ENCODE measurements around the gene UNKL. TPM values are rescaled to one million over a fixed set of nuclear protein-coding genes. Genes with fewer than 3 reads are reported as not detected.
A peak's percentile ranks its signal among the peaks of the same experiment; 100 is the strongest.

The UNKL gene
- polyA plus RNA-seq, 1 donor = 21.9 TPM

- no peak overlapping the region for H3K4me3 ChIP-seq (ENCODE audit: low read length)
- no peaks in the 10 kb centered on the region for H3K27me3 ChIP-seq (ENCODE audit: control insufficient read depth, insufficient read depth, low read length)
- WGBS (ENCODE audit: insufficient coverage, low lambda C conversion rate) = no CpG with 5 or more reads among the region's 22 CpGs
- no peak overlapping the region for H3K27ac ChIP-seq (ENCODE audit: low read length)
- no peak for DNase-seq
- peaks cover 3% of the 10 kb centered on the region for H3K9me3 ChIP-seq (ENCODE audit: control insufficient read depth, low read depth, low read length)
- no peaks in the 10 kb centered on the region for H3K36me3 ChIP-seq (ENCODE audit: control insufficient read depth, insufficient read depth, low read length)
- H3K4me1 ChIP-seq (ENCODE audit: control insufficient read depth, insufficient read depth, low read length) = no peaks in the 10 kb centered on the region
Measured at GRCh38 chr16:1437606-1438005, 23.1 kb upstream of the UNKL start.

GRCh38 chr16:1436731-1437355 is 22.3 kb upstream of the UNKL start:
- H3K36me3 ChIP-seq (ENCODE audit: control insufficient read depth, insufficient read depth, low read length) = no peaks in the 10 kb centered on the region
- no peak overlapping the region for H3K4me3 ChIP-seq (ENCODE audit: low read length)
- no peaks in the 10 kb centered on the region for H3K27me3 ChIP-seq (ENCODE audit: control insufficient read depth, insufficient read depth, low read length)
- DNase-seq = no peak
- H3K9me3 ChIP-seq (ENCODE audit: control insufficient read depth, low read depth, low read length) = peaks cover 3% of the 10 kb centered on the region
- H3K4me1 ChIP-seq (ENCODE audit: control insufficient read depth, insufficient read depth, low read length) = no peaks in the 10 kb centered on the region
- no CpG with 5 or more reads among the region's 47 CpGs for WGBS (ENCODE audit: insufficient coverage, low lambda C conversion rate)
- H3K27ac ChIP-seq (ENCODE audit: low read length) = no peak overlapping the region

DNA sequence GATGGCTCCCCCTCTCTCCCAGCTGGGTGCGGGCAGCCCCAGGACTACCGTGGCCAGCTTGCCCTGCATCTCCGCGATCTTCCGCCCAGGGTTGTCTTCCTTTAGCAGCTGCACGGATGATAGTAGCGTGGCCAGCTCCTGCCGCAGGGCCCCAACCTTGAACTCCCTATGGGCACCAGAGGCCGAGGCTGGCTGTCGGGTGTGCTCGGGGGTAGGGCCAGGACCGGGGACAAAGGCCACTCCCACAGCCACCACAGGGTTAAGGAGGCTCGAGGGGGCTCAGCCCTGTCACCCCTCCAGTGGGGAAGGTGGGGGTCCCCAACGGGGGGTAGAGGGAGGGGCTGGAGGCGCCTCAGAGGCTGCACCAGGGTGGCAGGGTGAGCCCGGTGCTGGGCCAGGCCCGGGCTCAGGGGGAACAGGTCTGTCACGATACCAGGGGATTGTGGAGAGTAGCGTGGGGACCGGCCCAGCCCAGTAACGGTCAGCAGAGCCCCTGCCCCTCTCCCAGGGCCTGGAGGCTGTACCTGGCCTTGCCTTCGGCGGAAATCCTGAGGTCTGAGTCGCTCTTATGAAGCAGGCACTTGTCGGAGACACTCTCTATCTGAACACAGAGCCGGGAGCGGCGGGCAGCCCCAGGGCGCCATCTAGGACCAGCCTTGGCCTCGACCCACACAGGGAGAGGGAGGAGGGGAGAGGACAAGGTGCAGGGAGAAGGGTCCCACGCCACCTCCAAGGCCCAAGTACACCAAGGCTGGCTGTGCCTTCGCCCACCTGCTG is 21.6 kb upstream of the UNKL start:
- 75% methylated on average over 2 of the region's 32 CpGs for WGBS (ENCODE audit: insufficient coverage, low lambda C conversion rate)
- peaks cover 3% of the 10 kb centered on the region for H3K9me3 ChIP-seq (ENCODE audit: control insufficient read depth, low read depth, low read length)
- peak in 1 of 2 donors; percentile 23 for DNase-seq

GRCh38 chr16:1434644-1435592 is 20.4 kb upstream of the UNKL start:
- Histone ChIP-seq H3K9me3 (ENCODE audit: control insufficient read depth, low read depth, low read length) (peaks cover 3% of the 10 kb centered on the region), H3K27me3 (ENCODE audit: control insufficient read depth, insufficient read depth, low read length) (peaks cover 4% of the 10 kb centered on the region)

More for the DNA sequence above, 21.6 kb upstream of the UNKL start:
- H3K36me3 ChIP-seq (ENCODE audit: control insufficient read depth, insufficient read depth, low read length) = no peaks in the 10 kb centered on the region
- H3K27ac ChIP-seq (ENCODE audit: low read length) = no peak overlapping the region
- no peak overlapping the region for H3K4me3 ChIP-seq (ENCODE audit: low read length)
- H3K27me3 ChIP-seq (ENCODE audit: control insufficient read depth, insufficient read depth, low read length) = no peaks in the 10 kb centered on the region
- H3K4me1 ChIP-seq (ENCODE audit: control insufficient read depth, insufficient read depth, low read length) = no peaks in the 10 kb centered on the region

DNA sequence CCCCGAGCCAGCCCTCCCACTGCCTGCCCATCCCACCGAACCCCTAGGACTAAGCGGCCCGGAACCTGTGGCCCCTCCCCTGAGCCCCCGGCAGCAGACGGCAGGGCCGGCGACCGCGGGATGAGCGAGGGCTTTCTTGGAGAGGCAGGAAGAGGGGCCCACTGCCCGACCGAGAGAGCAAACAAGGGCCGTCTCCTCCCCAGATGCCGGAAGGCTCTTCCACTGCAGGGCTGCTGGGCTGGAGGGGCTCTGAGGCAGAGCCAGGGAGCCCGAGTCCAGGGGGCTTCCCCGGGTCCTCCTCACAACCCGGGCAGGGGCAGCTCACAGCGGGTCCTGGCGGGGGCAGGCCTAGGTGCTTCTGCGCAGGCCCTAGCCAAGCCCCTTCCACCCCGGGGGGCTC is 19.3 kb upstream of the UNKL start:
- Histone ChIP-seq H3K27me3 (ENCODE audit: control insufficient read depth, insufficient read depth, low read length) (peaks cover 4% of the 10 kb centered on the region), H3K36me3 (ENCODE audit: control insufficient read depth, insufficient read depth, low read length) (no peaks in the 10 kb centered on the region), H3K9me3 (ENCODE audit: control insufficient read depth, low read depth, low read length) (peaks cover 3% of the 10 kb centered on the region), H3K4me1 (ENCODE audit: control insufficient read depth, insufficient read depth, low read length) (peaks cover 4% of the 10 kb centered on the region), H3K27ac (ENCODE audit: low read length) (no peak overlapping the region), H3K4me3 (ENCODE audit: low read length) (no peak overlapping the region)
- WGBS (ENCODE audit: insufficient coverage, low lambda C conversion rate) = no CpG with 5 or more reads among the region's 22 CpGs
- no peak for DNase-seq

More at GRCh38 chr16:1434644-1435592, 20.4 kb upstream of the UNKL start:
- Histone ChIP-seq H3K4me3 (ENCODE audit: low read length) (no peak overlapping the region), H3K27ac (ENCODE audit: low read length) (no peak overlapping the region), H3K4me1 (ENCODE audit: control insufficient read depth, insufficient read depth, low read length) (peaks cover 4% of the 10 kb centered on the region), H3K36me3 (ENCODE audit: control insufficient read depth, insufficient read depth, low read length) (no peaks in the 10 kb centered on the region)
- no CpG with 5 or more reads among the region's 40 CpGs for WGBS (ENCODE audit: insufficient coverage, low lambda C conversion rate)
- no peak for DNase-seq

GRCh38 chr16:1433263-1433560 is 18.7 kb upstream of the UNKL start:
- DNase-seq = no peak
- H3K27me3 ChIP-seq (ENCODE audit: control insufficient read depth, insufficient read depth, low read length) = peaks cover 4% of the 10 kb centered on the region

GRCh38 chr16:1432388-1433262 is 18.1 kb upstream of the UNKL start:
- Histone ChIP-seq H3K36me3 (ENCODE audit: control insufficient read depth, insufficient read depth, low read length) (no peaks in the 10 kb centered on the region), H3K4me1 (ENCODE audit: control insufficient read depth, insufficient read depth, low read length) (peaks cover 4% of the 10 kb centered on the region), H3K9me3 (ENCODE audit: control insufficient read depth, low read depth, low read length) (peaks cover 3% of the 10 kb centered on the region), H3K27ac (ENCODE audit: low read length) (no peak overlapping the region), H3K4me3 (ENCODE audit: low read length) (no peak overlapping the region), H3K27me3 (ENCODE audit: control insufficient read depth, insufficient read depth, low read length) (peaks cover 4% of the 10 kb centered on the region)
- no peak for DNase-seq
- WGBS (ENCODE audit: insufficient coverage, low lambda C conversion rate) = no CpG with 5 or more reads among the region's 63 CpGs

More at GRCh38 chr16:1433263-1433560, 18.7 kb upstream of the UNKL start:
- no peaks in the 10 kb centered on the region for H3K36me3 ChIP-seq (ENCODE audit: control insufficient read depth, insufficient read depth, low read length)
- no peak overlapping the region for H3K27ac ChIP-seq (ENCODE audit: low read length)
- WGBS (ENCODE audit: insufficient coverage, low lambda C conversion rate) = no CpG with 5 or more reads among the region's 14 CpGs
- no peak overlapping the region for H3K4me3 ChIP-seq (ENCODE audit: low read length)
- peaks cover 4% of the 10 kb centered on the region for H3K4me1 ChIP-seq (ENCODE audit: control insufficient read depth, insufficient read depth, low read length)
- peaks cover 3% of the 10 kb centered on the region for H3K9me3 ChIP-seq (ENCODE audit: control insufficient read depth, low read depth, low read length)

GRCh38 chr16:1431497-1432270 is 17.2 kb upstream of the UNKL start:
- H3K4me3 ChIP-seq (ENCODE audit: low read length) = no peak overlapping the region
- no peaks in the 10 kb centered on the region for H3K36me3 ChIP-seq (ENCODE audit: control insufficient read depth, insufficient read depth, low read length)
- H3K27ac ChIP-seq (ENCODE audit: low read length) = no peak overlapping the region
- WGBS (ENCODE audit: insufficient coverage, low lambda C conversion rate) = no CpG with 5 or more reads among the region's 20 CpGs
- H3K4me1 ChIP-seq (ENCODE audit: control insufficient read depth, insufficient read depth, low read length) = peaks cover 4% of the 10 kb centered on the region
- DNase-seq = no peak
- peaks cover 4% of the 10 kb centered on the region for H3K27me3 ChIP-seq (ENCODE audit: control insufficient read depth, insufficient read depth, low read length)
- peaks cover 3% of the 10 kb centered on the region for H3K9me3 ChIP-seq (ENCODE audit: control insufficient read depth, low read depth, low read length)

DNA sequence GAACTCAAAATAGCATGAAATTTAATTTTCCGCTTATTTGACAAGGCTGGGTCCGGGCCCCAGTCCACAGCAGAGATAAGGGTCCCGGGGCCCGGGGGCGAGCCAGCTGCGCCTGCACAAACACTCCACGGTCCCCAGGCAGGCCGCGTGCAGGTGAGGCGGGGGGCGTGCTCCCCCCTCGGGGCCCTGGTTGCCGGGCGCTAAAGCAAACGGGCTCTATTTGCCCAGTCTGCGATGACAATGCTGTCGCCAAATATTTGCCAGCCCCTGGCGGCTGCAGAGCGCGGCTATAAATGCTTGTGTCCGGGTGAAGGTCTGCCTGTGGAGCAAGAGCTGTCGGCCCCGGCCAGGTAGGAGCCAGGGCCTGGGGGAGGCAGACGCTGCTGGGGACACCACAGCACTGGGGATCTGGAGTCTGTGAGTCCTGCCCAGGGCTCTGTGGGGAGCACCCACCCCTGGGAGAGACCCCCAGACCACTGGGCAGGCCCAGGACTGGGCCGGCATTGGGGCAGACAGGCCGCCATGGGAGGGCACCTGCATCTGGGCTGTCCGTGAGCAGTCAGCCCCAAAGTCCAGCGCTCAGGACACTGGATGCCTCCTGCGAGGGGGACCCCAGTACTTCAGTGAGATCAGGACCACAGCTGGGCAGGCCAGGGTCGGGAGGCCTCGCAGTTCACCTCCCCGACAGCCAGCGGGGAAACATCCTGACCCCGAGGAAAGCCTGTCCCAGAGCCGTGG is 16.4 kb upstream of the UNKL start, which contains the start of gene PERCC1:
Gene PERCC1, plus strand, starts transcription at position 320 of the 738 bp plus-strand sequence. CDS start 1,516 bp downstream, outside the sequence.
- peaks cover 4% of the 10 kb centered on the region for H3K27me3 ChIP-seq (ENCODE audit: control insufficient read depth, insufficient read depth, low read length)
- H3K4me1 ChIP-seq (ENCODE audit: control insufficient read depth, insufficient read depth, low read length) = peaks cover 4% of the 10 kb centered on the region
- no peak within 1 kb of the TSS for H3K27ac ChIP-seq (ENCODE audit: low read length)
- H3K36me3 ChIP-seq (ENCODE audit: control insufficient read depth, insufficient read depth, low read length) = no peaks in the 10 kb centered on the region
- H3K9me3 ChIP-seq (ENCODE audit: control insufficient read depth, low read depth, low read length) = peaks cover 3% of the 10 kb centered on the region
- WGBS (ENCODE audit: insufficient coverage, low lambda C conversion rate) = no CpG with 5 or more reads among the region's 35 CpGs
- DNase-seq = peak in 1 of 2 donors; percentile 39
- H3K4me3 ChIP-seq (ENCODE audit: low read length) = no peak within 1 kb of the TSS

Data from large intestine (tissue), 3 donors.